Thoracic aorta (tissue), 2 donors: ENCODE measurements around the gene ACOT8. TPM values are rescaled to one million over a fixed set of nuclear protein-coding genes. Genes with fewer than 3 reads are reported as not detected.

ENCODE experiments used
- ATAC-seq: fragments of 150-250 bp; one replicate; pipeline ENCODE4 v1.8.0; 2017; ENCODE audit warnings: low read depth; ENCODE audit not compliant: insufficient number of reproducible peaks, low FRiP score
- DNase-seq: peaks from one replicate; pipeline ENCODE4 v3.0.0-alpha.2; 2020; ENCODE audit warnings: low spot score
- H3K27ac ChIP-seq, 2 donors: fragments of 200-600 bp; sonication (generic); 1 replicate in 1 of 2; 2 replicates in 1 of 2; pipeline ENCODE4 v1.5.1; 2016; ENCODE audit warnings: mild to moderate bottlenecking in 2 of 2, moderate library complexity in 2 of 2
- H3K27me3 ChIP-seq: fragments of 200-600 bp; sonication (generic); replicated peaks from 2 replicates; pipeline ENCODE4 v1.6.0; 2016; ENCODE audit warnings: mild to moderate bottlenecking; ENCODE audit not compliant: insufficient read depth
- H3K36me3 ChIP-seq: fragments of 200-600 bp; sonication (generic); one replicate; pipeline ENCODE4 v1.5.1; 2016
- H3K4me1 ChIP-seq, 2 donors: fragments of 200-600 bp; sonication (generic); 1 replicate in 1 of 2; 2 replicates in 1 of 2; pipeline versions ENCODE4 v1.5.1 to v1.6.0; 2016; ENCODE audit warnings: low read depth in 2 of 2, mild to moderate bottlenecking in 1 of 2; ENCODE audit not compliant: control insufficient read depth in 1 of 2
- H3K4me3 ChIP-seq: fragments of 200-600 bp; sonication (generic); 2 replicates; pipeline ENCODE4 v1.5.1; 2016; ENCODE audit warnings: mild to moderate bottlenecking
- H3K9me3 ChIP-seq: fragments of 200-600 bp; sonication (generic); 2 replicates; pipeline ENCODE4 v1.5.1; 2016
- total RNA-seq, 2 donors: library from RNA; depleted of rRNA; stranded (reverse); fragments of >200 nt; gene quantifications; one replicate each; pipeline versions ENCODE4 v1.1.0 to v1.2.3, GENCODE V29; 2016
- TF ChIP-seq, protein P1 (sequence below): fragments of 200-600 bp; sonication (generic); IDR thresholded peaks from one replicate; pipeline ENCODE4 v1.5.1; 2019; ENCODE audit warnings: antibody characterized with exemption

The ACOT8 gene
- total RNA-seq, 2 donors from 2014 or later, result 20.5 to 45.2 TPM

DNA sequence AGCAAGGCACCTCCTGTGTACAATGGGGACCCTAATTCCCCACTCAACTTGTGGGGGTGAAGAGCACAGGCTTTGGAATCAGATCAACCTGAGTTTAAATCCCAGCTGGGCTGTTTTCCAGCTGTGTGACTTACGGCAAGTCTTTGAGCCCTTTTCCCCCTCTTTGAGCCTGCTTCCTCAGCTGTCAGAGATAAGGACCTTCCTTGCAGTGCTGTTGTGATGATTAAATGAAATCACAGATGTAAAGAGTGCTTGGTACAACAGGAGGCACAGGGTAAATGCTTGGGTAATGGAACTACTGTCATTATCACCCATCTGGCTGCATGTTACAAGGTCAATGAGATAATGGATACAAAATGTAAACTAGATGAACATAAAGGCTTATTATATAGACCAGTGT is 20.4 kb downstream of the ACOT8 start:
- no peak for ATAC-seq
- Histone ChIP-seq H3K27ac (peak overlapping the region; percentile 56 to 98), H3K4me1 (peaks cover 18 to 53% of the 10 kb centered on the region in 2 donors), H3K9me3 (no peaks in the 10 kb centered on the region), H3K27me3 (no peaks in the 10 kb centered on the region), H3K36me3 (peaks cover 22% of the 10 kb centered on the region), H3K4me3 (peak overlapping the region; percentile 95)
- no peak for DNase-seq
- TF ChIP-seq, protein P1, sequence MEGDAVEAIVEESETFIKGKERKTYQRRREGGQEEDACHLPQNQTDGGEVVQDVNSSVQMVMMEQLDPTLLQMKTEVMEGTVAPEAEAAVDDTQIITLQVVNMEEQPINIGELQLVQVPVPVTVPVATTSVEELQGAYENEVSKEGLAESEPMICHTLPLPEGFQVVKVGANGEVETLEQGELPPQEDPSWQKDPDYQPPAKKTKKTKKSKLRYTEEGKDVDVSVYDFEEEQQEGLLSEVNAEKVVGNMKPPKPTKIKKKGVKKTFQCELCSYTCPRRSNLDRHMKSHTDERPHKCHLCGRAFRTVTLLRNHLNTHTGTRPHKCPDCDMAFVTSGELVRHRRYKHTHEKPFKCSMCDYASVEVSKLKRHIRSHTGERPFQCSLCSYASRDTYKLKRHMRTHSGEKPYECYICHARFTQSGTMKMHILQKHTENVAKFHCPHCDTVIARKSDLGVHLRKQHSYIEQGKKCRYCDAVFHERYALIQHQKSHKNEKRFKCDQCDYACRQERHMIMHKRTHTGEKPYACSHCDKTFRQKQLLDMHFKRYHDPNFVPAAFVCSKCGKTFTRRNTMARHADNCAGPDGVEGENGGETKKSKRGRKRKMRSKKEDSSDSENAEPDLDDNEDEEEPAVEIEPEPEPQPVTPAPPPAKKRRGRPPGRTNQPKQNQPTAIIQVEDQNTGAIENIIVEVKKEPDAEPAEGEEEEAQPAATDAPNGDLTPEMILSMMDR, result no peak

DNA sequence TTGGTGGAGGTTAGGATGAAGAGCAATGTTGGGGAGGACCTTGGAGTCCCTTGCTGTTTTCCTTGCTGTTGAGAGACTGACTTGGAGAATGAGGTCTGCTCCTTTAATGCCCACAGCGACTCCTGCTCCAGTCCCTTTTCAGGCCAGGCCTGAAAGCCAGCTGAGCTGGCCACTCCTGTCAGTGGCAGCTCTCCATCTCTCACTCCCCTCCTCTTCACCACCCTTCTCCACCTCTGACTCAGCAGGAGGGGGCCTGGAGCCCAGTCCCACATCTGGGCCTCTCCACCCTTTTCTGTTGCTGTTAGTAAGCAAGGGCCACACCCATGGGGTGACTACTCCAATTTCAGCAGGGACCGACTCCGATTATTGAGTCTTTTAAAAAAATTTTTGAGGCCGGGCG is 21.4 kb downstream of the ACOT8 start:
- peak overlapping the region; percentile 93 to 98 for H3K27ac ChIP-seq
- peak; percentile 72 for DNase-seq
- no peaks in the 10 kb centered on the region for H3K27me3 ChIP-seq
- H3K9me3 ChIP-seq, result no peaks in the 10 kb centered on the region
- TF ChIP-seq, protein P1, result no peak
- peak overlapping the region; percentile 95 for H3K4me3 ChIP-seq
- ATAC-seq, result peak; percentile 24
- H3K36me3 ChIP-seq, result peaks cover 12% of the 10 kb centered on the region
- peaks cover 18 to 47% of the 10 kb centered on the region in 2 donors for H3K4me1 ChIP-seq

DNA sequence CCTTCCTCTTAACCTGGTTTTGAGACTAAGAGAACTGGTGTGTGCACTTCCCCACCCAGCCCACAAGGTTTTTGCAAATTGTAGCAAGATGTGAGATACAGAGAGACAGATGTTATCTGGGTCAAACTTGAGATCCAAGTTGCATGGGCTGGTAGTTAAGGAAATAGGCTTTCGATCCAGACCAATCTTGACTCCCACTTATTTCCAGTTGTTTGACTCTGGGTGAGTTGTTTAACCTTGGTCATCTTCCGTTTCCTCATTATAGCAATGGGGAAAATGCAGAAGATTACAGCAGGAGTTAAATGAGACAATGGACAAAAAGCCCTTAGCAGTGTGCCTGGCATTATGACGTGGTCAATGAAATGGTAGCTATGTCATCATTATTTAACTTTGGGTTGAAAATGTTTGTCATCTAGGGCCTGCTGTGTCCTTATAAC is 21.8 kb downstream of the ACOT8 start:
- ATAC-seq (no peak), DNase-seq (no peak)
- peak overlapping the region; percentile 93 to 98 for H3K27ac ChIP-seq
- no peaks in the 10 kb centered on the region for H3K9me3 ChIP-seq
- no peaks in the 10 kb centered on the region for H3K27me3 ChIP-seq
- peaks cover 10% of the 10 kb centered on the region for H3K36me3 ChIP-seq
- H3K4me3 ChIP-seq, result peak overlapping the region; percentile 95
- peaks cover 18 to 42% of the 10 kb centered on the region in 2 donors for H3K4me1 ChIP-seq
- TF ChIP-seq, protein P1, result no peak

- H3K27me3 ChIP-seq, result no peaks in the 10 kb centered on the region
- ATAC-seq (no peak), DNase-seq (no peak)
- H3K4me1 ChIP-seq, result peaks cover 18 to 45% of the 10 kb centered on the region in 2 donors
- H3K4me3 ChIP-seq, result peak overlapping the region; percentile 95
- H3K27ac ChIP-seq, result peak overlapping the region; percentile 93 to 98
- TF ChIP-seq, protein P1, result no peak
- peaks cover 8% of the 10 kb centered on the region for H3K36me3 ChIP-seq
- no peaks in the 10 kb centered on the region for H3K9me3 ChIP-seq
Measured at GRCh38 chr20:45834797-45835161, 22.4 kb downstream of the ACOT8 start.

GRCh38 chr20:45833883-45834796 is 23.1 kb downstream of the ACOT8 start:
- Histone ChIP-seq H3K27me3 (no peaks in the 10 kb centered on the region), H3K27ac (peak overlapping the region; percentile 93 to 98), H3K4me1 (peaks cover 18 to 50% of the 10 kb centered on the region in 2 donors), H3K36me3 (peaks cover 7% of the 10 kb centered on the region), H3K4me3 (peak overlapping the region; percentile 95), H3K9me3 (no peaks in the 10 kb centered on the region)
- DNase-seq (no peak), ATAC-seq (peak; percentile 63)
- TF ChIP-seq, protein P1, result peak; percentile 0
